GM21786 (cell line): ENCODE data around the gene NIFK.
A peak's percentile ranks its signal among the peaks of the same experiment; 100 is the strongest.

Experiments used
- ATAC-seq: cut with Tn5 transposase; IDR thresholded peaks from one replicate; pipeline ENCODE4 v1.9.1; 2021; ENCODE audit not compliant: unreplicated experiment

Gene NIFK

GRCh38 chr2:121736462-121737336 lies at the start of gene NIFK:
Gene NIFK, minus strand, starts transcription at chr2:121736875. Its CDS starts 25 bp downstream, at chr2:121736850.
- peak; percentile 93 for ATAC-seq

- ATAC-seq, result no peak
Measured at GRCh38 chr2:121783180-121783579, 46.5 kb upstream of the NIFK start.

- ATAC-seq, result no peak
Measured at GRCh38 chr2:121778741-121779487, 42.2 kb upstream of the NIFK start.

- ATAC-seq, result no peak
Measured at GRCh38 chr2:121777699-121778058, 41.0 kb upstream of the NIFK start.

- ATAC-seq, result no peak
Measured at GRCh38 chr2:121776885-121777698, 40.4 kb upstream of the NIFK start.

- ATAC-seq, result no peak
Measured at GRCh38 chr2:121776361-121776760, 39.7 kb upstream of the NIFK start.

- no peak for ATAC-seq
Measured at GRCh38 chr2:121774235-121774634, 37.6 kb upstream of the NIFK start.

- ATAC-seq, result no peak
Measured at GRCh38 chr2:121771976-121772742, 35.5 kb upstream of the NIFK start.

GRCh38 chr2:121768143-121768755 lies 31.6 kb upstream of the NIFK start:
- no peak for ATAC-seq

GRCh38 chr2:121766624-121767023 lies 29.9 kb upstream of the NIFK start:
- no peak for ATAC-seq

GRCh38 chr2:121764681-121765228 lies 28.1 kb upstream of the NIFK start:
- no peak for ATAC-seq

GRCh38 chr2:121755237-121756111 lies 18.8 kb upstream of the NIFK start, which contains the start of gene TSN:
Gene TSN, plus strand, starts transcription at chr2:121755651. Its CDS starts 129 bp downstream, at chr2:121755780.
- ATAC-seq, result peak; percentile 100

GRCh38 chr2:121754851-121755236 lies 18.2 kb upstream of the NIFK start:
- no peak for ATAC-seq

- no peak for ATAC-seq
Measured at GRCh38 chr2:121748202-121748601, 11.5 kb upstream of the NIFK start.

GRCh38 chr2:121746071-121746578 lies 9.4 kb upstream of the NIFK start:
- no peak for ATAC-seq

GRCh38 chr2:121741450-121741849 lies 4.8 kb upstream of the NIFK start:
- no peak for ATAC-seq

- ATAC-seq, result no peak
Measured at GRCh38 chr2:121740973-121741372, 4.3 kb upstream of the NIFK start.

- ATAC-seq, result no peak
Measured at GRCh38 chr2:121736140-121736461, 574 bp downstream of the NIFK start.
